ENCODE results near the gene SLC25A51.
A peak's percentile ranks its signal among the peaks of the same experiment; 100 is the strongest.

SLC25A51 gene

DNA sequence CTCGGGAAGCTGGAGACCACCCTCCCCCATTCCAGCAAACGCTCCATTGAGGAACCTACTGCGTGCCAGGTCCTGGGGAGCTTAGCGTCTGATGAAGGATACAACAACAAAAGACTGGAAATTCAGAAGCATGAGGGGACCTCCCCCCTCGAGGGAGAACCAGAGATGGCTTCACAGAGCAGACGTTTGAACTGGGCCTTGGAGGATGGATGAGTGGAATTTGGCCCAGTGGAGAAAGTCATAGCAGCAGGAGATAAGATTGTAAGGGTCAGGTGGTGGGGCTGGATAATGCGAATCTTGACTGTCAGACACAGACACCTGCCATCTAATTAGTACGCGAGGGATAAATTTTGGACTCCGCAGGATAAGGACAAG lies 1.2 kb upstream of the SLC25A51 start:
- no peak for TF ChIP-seq CTCF (IDR thresholded peaks at IDR 0.05; ENCODE audit: control insufficient read depth, extremely low read depth, insufficient read depth)
- DNase-seq (ENCODE audit: low read depth), result no peak
- peak overlapping the region; percentile 75 for H3K4me3 ChIP-seq (ENCODE audit: low read depth, low read length)

DNA sequence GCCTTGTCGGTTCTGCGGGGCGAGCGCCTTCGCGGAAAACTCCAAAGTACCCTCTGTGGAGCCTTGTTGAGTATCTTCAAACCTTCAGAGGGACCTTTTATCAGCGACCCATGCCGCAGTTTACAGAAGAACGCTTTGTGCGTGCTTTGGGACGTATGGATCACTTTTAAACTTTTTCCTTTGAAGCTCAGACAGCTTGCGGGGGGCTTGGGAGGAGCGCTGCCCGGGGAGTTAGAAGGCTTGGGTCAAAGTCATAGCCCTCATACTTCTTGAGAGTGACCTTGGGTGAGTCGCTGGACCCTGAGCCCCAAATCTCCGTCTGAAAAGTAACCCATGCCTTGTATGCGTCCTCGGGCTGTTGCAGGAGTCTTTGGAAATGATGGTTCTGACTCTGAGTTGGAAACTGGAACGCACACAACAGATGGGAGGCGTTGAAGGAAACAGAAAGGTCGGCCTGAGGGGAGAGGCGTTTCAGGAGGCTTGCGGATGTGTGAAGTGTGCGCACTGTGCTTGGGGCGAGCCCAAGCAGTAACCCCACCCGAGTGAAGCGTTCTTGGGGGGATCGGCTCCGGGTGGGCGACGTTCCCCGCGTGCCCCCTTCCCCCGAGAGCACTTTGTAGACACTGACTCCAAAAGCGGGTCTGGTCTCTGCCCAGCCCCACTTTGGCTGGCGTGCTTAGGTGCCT lies 661 bp upstream of the SLC25A51 start:
- TF ChIP-seq CTCF (IDR thresholded peaks at IDR 0.05; ENCODE audit: control insufficient read depth, extremely low read depth, insufficient read depth), result no peak
- H3K4me3 ChIP-seq (ENCODE audit: low read depth, low read length), result peak overlapping the region; percentile 75
- no peak for DNase-seq (ENCODE audit: low read depth)

DNA sequence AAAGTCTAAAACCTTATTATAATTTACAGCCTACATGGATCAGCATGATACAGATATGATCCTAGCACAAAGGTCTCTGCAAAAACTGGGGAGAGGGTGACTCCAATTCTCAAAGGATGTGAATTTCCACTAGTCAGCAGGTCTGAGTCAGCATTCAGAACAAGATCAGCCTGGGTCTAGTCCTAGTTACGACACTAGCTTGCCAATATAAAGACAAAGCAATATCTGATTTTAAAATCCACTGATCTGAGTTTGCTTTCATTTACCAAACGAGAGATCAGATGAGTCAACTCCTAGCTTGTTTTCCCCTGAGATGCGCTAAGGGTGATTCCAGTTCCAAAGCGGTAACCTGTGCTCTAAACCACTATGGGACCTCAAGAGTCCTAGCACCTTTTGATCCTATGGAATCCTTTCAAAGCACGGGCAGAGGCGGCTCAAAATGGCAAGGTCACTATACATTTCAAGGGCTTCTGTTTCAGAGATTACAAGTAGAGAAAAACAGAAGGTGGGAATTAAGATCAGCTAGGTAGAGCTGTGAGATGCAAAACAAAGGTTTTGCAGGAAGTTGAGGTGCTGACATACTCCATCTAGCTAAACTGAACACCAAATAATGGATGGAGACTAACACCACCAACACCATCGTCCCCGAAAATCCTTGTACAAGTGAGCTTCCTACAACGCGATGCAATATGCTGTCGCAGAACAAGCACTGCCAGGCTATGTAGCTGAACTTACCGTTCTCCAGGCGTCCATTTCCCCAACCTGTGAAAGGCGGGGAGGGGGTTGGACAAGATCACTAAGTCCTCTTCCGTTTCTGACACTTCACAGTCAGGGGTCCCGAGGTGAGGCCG lies 906 bp downstream of the SLC25A51 start:
- H3K4me3 ChIP-seq (ENCODE audit: low read depth, low read length), result peak overlapping the region; percentile 75
- no peak for TF ChIP-seq CTCF (IDR thresholded peaks at IDR 0.05; ENCODE audit: control insufficient read depth, extremely low read depth, insufficient read depth)
- DNase-seq (ENCODE audit: low read depth), result no peak

- no peak for TF ChIP-seq CTCF (IDR thresholded peaks at IDR 0.05; ENCODE audit: control insufficient read depth, extremely low read depth, insufficient read depth)
- H3K4me3 ChIP-seq (ENCODE audit: low read depth, low read length), result no peak overlapping the region; the same call in 1 of the 2 replicates
Observed at GRCh38 chr9:37902131-37902530, 1.8 kb downstream of the SLC25A51 start.

DNA sequence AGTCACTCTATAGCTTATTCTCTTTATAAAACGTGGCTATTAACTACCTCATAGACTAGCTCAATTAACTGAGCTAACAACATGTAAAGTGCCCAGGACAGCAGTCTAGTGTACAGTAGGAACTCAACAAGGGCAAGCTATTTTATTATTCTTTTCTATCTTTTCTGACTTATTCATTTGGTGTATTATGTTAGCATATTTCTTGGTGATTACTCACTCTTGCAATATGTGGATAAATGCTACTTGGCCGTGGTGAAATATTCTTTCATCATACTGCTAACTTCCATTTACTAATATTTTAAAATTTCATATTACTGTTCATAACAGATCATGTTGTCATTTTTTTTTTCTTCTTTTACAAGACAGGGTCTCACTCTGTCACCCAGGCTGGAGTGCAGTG lies 4.9 kb downstream of the SLC25A51 start:
- no peak for TF ChIP-seq CTCF (IDR thresholded peaks at IDR 0.05; ENCODE audit: control insufficient read depth, extremely low read depth, insufficient read depth)
- DNase-seq (ENCODE audit: low read depth), result no peak
- H3K4me3 ChIP-seq (ENCODE audit: low read depth, low read length), result no peak overlapping the region

More at GRCh38 chr9:37902131-37902530, 1.8 kb downstream of the SLC25A51 start:
- no peak for DNase-seq (ENCODE audit: low read depth)

GRCh38 chr9:37897665-37898064 lies 6.3 kb downstream of the SLC25A51 start:
- no peak for DNase-seq (ENCODE audit: low read depth)
- TF ChIP-seq CTCF (IDR thresholded peaks at IDR 0.05; ENCODE audit: control insufficient read depth, extremely low read depth, insufficient read depth), result no peak
- no peak overlapping the region for H3K4me3 ChIP-seq (ENCODE audit: low read depth, low read length)

All from LNCaP clone FGC (cell line).